ENCODE data around the gene BGN. TPM values are rescaled to one million over a fixed set of nuclear protein-coding genes. Genes with fewer than 3 reads are reported as not detected.

Gene BGN
- total and polyA plus RNA-seq, 10 donors: 37.1 to 370 (median 234) TPM

- H3K9me3 ChIP-seq: no peaks in the 10 kb centered on the region
- peak overlapping the region in 2 of 8 donors; percentile 13 to 64 for H3K27ac ChIP-seq
- TF ChIP-seq POLR2A (IDR thresholded peaks at IDR 0.05) (no peak), POLR2AphosphoS5 (IDR thresholded peaks at IDR 0.05) (peak in 2 of 3 donors; percentile 18 to 64)
- WGBS, 5 donors: 75 to 90% (median 83%) methylated on average over 2 to 23 of the region's 23 CpGs
- no peak overlapping the region for H3K4me3 ChIP-seq
- peaks cover 0 to 13% (median 0%) of the 10 kb centered on the region in 7 donors for H3K27me3 ChIP-seq (replicated peaks in 1 of 7)
- intact Hi-C loops (cut with DNase I; ENCODE audit: low total_unique reads): no loop called here
- no peak for DNase-seq
- no peaks in the 10 kb centered on the region for H3K36me3 ChIP-seq
- H3K4me1 ChIP-seq: peaks cover 0 to 5% (median 0%) of the 10 kb centered on the region in 6 donors
These were observed 12.3 kb upstream of the BGN start for GRCh38 chrX:153482376-153483015.

GRCh38 chrX:153485396-153486080, 9.2 kb upstream of the BGN start:
- intact Hi-C loops (cut with DNase I; ENCODE audit: low total_unique reads): no loop called here
- peak overlapping the region in 4 of 8 donors; percentile 14 to 64 (median 26) for H3K27ac ChIP-seq
- no peaks in the 10 kb centered on the region for H3K9me3 ChIP-seq
- H3K4me1 ChIP-seq: peaks cover 0 to 19% (median 4%) of the 10 kb centered on the region in 6 donors
- peaks cover 0 to 5% (median 0%) of the 10 kb centered on the region in 7 donors for H3K27me3 ChIP-seq (replicated peaks in 1 of 7)
- no peaks in the 10 kb centered on the region for H3K36me3 ChIP-seq
- no peak overlapping the region for H3K4me3 ChIP-seq
- DNase-seq: no peak
- WGBS, 5 donors: 49 to 72% (median 66%) methylated on average over 29 to 30 of the region's 30 CpGs; no CpG with 5 or more reads in 1 of the 5 donors
- TF ChIP-seq POLR2A (IDR thresholded peaks at IDR 0.05) (no peak), POLR2AphosphoS5 (IDR thresholded peaks at IDR 0.05) (peak in 1 of 3 donors; percentile 35), CTCF (IDR thresholded peaks at IDR 0.05 in 8 of 11, conservative IDR thresholded peaks at IDR 0.05 in 3 of 11) (no peak)

GRCh38 chrX:153486171-153486570, 8.6 kb upstream of the BGN start:
- intact Hi-C loops (cut with DNase I; ENCODE audit: low total_unique reads): no loop called here
- DNase-seq: no peak
- Histone ChIP-seq H3K27me3 (replicated peaks in 1 of 7) (no peaks in the 10 kb centered on the region), H3K4me1 (peaks cover 0 to 20% (median 4%) of the 10 kb centered on the region in 6 donors), H3K36me3 (no peaks in the 10 kb centered on the region), H3K27ac (peak overlapping the region in 4 of 8 donors; percentile 14 to 64 (median 26)), H3K4me3 (no peak overlapping the region), H3K9me3 (no peaks in the 10 kb centered on the region)
- WGBS, 5 donors: 71 to 90% (median 87%) methylated on average over 2 to 10 of the region's 10 CpGs
- TF ChIP-seq CTCF (IDR thresholded peaks at IDR 0.05 in 8 of 11, conservative IDR thresholded peaks at IDR 0.05 in 3 of 11): no peak
- no peak for TF ChIP-seq POLR2AphosphoS5 (IDR thresholded peaks at IDR 0.05)
- no peak for TF ChIP-seq POLR2A (IDR thresholded peaks at IDR 0.05)

- intact Hi-C loops (cut with DNase I; ENCODE audit: low total_unique reads): no loop called here
- no peak for DNase-seq
- WGBS, 5 donors: 61 to 85% (median 68%) methylated on average over 4 to 11 of the region's 11 CpGs
These were observed 7.1 kb upstream of the BGN start for GRCh38 chrX:153487590-153488071.

More at GRCh38 chrX:153487590-153488071, 7.1 kb upstream of the BGN start:
- Histone ChIP-seq H3K27me3 (replicated peaks in 1 of 7) (no peaks in the 10 kb centered on the region), H3K27ac (peak overlapping the region in 5 of 8 donors; percentile 39 to 64 (median 60)), H3K4me1 (peaks cover 0 to 35% (median 9%) of the 10 kb centered on the region in 6 donors), H3K9me3 (no peaks in the 10 kb centered on the region), H3K4me3 (no peak overlapping the region), H3K36me3 (no peaks in the 10 kb centered on the region)
- TF ChIP-seq POLR2AphosphoS5 (IDR thresholded peaks at IDR 0.05): peak; percentile 22 to 76 (median 33)
- no peak for TF ChIP-seq POLR2A (IDR thresholded peaks at IDR 0.05)

All from spleen (tissue), 11 donors.